ENCODE measurements around the gene RAMP3.

The RAMP3 gene

DNA sequence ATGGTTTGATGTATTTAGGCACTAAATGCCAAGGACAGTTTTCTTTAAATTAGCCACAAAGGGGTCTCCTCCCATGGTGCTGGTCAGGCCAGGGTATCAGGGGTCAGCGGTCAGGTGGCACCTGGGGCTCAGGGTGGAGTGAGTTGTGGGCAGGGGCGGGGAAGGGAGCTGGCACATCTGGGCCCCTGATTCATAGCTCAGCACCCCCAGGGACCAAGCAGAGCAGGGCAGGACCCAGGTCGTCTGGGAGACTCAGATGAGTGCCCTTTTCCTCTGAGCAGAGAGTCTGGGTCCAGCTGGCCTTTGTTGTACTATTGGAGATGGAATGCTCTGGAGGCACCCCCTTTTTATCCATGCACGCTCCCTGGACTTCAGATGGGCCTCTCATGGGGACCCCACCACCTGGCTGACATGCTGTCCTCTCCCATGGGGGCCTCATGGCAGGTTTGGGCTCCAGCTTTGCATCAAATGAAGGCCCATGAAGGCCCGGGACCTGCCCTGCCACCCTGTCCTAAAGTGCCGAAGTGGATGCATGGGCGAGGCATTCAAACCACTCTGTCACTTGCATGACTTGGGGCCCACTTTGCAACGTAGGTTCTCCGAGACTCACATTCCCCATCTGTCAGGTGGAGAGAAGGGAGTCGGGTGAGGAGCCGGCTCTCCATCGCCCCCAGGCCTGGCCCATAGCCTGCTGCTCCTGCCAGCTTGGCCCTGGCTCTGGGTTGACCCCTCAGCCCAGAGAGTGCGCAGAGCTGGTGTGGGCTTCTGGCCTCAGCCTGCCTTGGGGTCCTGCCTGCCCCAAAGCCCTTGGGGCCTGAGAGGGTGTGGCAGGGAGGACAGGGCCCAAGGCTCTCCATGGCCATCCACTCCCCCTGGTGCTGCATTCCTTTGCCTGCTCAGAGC, 66.4 kb downstream of the RAMP3 start:
- no peak for DNase-seq

DNA sequence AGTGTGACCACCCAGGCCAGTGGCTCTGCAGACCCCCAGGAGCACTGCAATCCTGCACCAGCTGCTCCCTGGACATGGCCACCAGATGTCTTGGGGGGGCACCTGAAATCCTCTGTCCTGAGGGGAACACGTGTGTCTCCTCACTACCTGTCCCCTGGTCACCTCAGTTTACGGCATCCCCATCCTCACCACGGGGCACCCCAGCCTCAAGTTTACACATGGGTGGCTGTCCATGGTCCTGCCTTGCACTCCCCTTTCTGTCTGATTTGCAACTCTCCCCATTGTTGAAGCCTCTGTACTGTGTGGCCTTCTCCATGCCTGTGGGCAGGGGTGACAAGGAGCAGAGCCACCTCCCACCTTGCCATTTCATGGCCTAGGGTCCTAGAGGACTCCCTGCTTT, 67.2 kb downstream of the RAMP3 start:
- no peak for DNase-seq

DNA sequence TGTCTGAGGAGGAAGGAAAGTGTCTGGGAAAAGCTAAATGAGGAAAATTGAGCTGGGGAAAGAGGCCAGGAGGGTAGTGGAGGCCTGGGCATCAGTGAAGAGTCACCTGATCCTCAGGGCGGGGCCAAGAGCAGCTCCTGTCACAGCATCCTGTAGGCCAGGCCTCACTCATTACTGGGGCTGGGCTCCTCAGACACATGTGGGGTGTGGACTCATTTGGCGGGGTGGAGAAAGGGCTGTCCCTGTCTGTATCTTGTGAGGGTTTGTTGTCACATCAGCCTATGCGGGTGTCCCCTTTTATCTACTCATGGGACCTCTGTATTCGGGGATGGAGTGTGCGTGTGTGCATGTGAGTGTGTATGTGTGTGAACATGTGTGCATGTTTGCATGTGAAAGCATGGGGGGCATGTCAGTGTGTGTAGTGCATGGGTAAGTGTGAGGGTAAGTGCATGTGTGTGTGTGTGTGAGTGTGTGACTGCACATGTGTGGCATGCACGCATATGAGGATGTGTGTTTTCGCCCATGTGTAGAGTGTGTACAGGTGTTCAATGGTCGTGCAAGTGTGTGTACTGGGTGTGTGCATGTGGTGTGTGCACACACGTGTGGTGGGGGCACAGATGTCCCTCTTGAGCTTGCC, 67.8 kb downstream of the RAMP3 start:
- no peak for DNase-seq

DNA sequence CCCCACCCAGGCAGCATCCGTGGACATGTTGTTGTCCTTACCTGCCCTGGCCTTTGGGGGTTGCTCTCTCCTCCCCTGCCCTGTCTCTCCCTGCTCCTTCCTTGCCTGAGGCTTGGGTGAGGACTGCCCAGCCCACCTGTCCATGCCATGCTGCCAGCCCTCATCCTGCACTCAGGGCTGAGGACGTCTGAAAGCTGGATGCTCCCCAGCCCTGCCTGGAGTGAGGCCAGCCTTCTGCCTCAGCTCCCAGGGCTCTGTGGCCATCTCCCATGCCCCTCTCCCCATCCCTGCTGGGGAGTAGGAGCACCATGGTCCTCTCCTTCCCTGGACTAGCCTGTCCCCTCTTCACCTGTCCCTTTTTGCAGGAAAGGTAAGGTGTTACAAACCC, 68.4 kb downstream of the RAMP3 start:
- DNase-seq: no peak

DNA sequence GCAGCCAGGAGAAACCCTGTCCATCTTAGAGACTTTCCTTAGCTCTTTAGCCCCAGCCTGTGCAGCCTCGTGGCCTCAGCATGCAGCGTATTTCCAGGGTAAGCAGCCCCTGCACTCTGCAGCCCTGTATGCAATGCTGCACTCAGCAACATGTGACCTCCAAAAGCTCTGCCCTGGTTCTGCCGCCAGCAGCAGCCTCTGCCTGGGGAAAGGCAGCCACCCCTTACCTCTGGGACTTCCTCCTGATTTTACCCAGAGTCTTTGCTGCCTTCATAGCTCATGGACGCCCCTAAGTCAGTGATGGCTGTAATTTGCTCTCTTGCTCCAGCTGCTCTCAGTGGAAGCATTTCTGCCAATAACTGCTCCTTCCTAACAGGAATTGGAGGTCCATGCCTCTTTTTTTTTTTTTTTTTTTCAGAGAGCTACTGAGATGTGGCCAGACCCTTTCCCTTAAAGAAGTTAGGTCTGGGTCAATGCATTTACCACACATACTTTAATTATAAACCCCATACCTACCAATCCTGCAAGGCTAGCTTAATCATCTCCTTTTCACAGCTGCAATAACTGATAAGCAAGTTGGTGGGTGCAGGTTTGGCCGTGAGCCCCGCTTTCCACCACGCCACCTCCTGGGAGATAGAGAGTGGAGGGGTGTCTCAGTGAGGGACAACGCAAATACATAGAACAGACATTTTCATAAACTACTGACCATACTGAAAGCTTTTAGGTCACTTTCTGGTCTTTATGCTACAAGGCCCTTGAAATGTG, 71.7 kb downstream of the RAMP3 start:
- no peak for DNase-seq

DNA sequence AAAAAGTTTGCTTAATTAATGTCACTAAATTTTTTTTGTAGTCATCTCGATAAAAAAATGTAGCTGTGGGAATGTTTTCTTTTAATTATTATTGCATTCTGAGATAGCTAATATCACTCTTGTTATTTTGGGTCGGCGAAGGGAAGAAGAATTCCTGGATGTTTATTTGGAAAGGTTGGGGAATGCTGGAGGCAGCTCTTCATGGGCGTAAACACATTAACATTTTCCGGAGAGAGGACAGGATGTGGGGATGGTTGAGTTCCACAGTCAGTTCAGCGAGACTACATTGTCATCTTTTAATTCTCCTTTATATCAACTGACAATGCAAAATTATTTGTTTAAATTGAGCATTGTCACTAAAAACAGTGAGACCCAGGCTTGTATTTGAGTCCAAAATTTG, 72.5 kb downstream of the RAMP3 start:
- no peak for DNase-seq

DNA sequence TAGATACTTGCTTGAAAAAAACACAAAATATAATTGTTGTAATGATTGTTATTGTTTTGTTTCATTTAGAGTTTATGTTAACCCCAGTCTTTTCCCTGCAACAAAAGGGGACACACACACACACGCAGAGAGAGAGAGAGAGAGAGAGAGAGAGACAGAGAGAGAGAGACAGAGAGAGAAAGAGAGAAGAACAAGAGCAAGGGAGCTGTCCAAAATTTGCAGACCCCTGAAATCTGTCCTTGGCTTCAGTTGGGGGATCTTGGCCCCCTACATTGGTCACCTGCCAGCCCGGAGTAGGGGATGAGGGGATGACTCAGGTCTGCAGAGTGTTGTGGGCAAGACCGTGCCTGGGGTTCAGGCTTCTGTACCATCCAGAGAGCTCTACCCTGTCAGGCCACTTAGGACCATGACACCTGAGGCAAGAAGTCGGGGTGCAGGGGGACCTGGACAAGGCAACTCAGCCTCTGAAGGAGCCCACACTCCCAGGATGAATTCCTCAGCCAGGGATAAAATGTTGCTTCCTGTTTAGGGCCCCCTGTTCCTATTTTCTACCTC, 73.1 kb downstream of the RAMP3 start:
- no peak for DNase-seq

DNA sequence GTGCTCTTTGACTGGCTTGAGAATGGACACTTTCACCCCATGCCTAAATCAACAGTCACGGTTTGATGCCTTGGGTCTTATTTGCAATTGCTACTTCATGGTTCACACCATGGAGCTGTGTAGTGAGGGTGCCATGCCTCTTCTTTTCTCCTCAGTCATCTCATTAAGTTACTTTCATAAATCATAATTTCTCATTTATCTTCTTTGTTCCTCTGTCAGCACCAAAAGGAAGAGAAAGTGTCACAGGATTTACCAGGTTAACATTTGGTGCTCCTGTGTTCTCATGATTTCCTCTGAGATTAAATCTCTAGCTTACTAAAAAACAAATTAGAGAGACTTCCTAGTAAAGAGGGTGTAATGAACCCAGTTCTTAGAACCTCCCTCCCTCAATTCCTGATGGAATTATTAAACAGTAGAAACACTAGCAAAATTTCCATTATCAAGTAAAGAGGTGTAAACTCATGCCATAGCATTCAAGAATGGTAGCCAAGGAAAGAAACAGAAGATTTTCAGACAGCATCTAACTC, 75.7 kb downstream of the RAMP3 start:
- DNase-seq: no peak

Measured in right forelimb (tissue), 1 donor.